Dendritic cell treated with granulocyte-macrophage colony-stimulating factor and Interleukin-4, amounts not matched to agents 40 ng/mL and 50 ng/mL, for 4 days (primary cell): ENCODE data around the gene MTREX.

ENCODE experiments used
- H3K27ac Mint-ChIP-seq: one replicate; pipeline ENCODE4 v1.8.0; 2022; ENCODE audit warnings: mild to moderate bottlenecking, mixed read lengths
- H3K27me3 Mint-ChIP-seq: one replicate; pipeline ENCODE4 v1.8.0; 2022; ENCODE audit warnings: mild to moderate bottlenecking, mixed read lengths
- H3K36me3 Mint-ChIP-seq: one replicate; pipeline ENCODE4 v1.8.0; 2022; ENCODE audit warnings: low read depth, mixed read lengths
- H3K4me1 Mint-ChIP-seq: one replicate; pipeline ENCODE4 v1.8.0; 2022; ENCODE audit warnings: low read depth, mixed read lengths
- H3K4me3 Mint-ChIP-seq: one replicate; pipeline ENCODE4 v1.8.0; 2022; ENCODE audit warnings: mild to moderate bottlenecking, moderate library complexity, mixed read lengths
- H3K9me3 Mint-ChIP-seq: one replicate; pipeline ENCODE4 v1.8.0; 2022; ENCODE audit warnings: mixed read lengths
- intact Hi-C: fragments of 100-400 bp; cut with micrococcal nuclease; formaldehyde crosslinking; loops from one replicate; pipeline ENCODE4 v1.15.0; 2022

MTREX gene

DNA sequence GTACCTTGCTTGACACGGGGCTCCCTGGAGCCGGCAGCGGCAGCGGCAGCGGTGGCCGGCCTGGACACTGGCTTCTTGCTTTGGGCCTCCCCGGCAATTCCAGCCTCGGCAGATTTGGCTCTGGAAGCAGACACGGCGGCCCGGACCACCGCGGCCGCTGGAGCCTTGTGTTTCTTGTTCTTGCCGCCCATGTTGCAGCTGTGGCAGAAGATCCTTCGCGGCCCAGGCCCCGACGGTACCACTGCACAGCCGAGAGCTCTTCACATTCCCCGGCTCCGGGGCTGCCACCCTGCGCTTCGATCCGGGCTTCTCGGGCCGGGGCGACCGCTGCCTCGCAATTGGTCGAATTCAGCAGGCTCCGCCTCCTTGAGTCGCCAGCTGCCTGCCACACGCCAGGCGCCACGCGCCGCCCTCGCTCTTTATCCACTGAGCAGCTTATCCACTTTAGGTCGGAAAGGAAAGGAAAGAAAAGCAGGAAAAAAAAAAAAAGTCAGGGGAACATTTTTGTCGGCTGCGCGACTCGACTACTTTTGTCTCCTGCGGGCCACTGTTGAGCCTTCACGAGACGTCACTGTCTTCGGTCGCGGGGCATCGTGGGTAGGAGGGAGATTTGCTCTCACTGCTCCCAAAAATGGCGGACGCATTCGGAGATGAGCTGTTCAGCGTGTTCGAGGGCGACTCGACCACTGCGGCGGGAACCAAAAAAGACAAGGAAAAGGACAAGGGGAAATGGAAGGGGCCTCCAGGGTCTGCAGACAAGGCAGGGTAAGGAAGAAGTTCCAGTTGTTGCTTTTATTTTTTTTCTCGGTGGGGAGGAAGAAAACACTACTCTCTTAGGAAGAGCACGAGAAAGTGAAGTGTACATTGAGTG is at the start of gene MTREX, which contains the start of gene DHX29:
TSS of gene MTREX (plus strand) at position 607 of the 871 bp plus-strand sequence. CDS start at position 632, 25 bp downstream.
TSS of gene DHX29 (minus strand) at position 312 of the 871 bp plus-strand sequence. CDS start at position 191, 121 bp downstream.
- peaks cover 28% of the 10 kb centered on the region for H3K4me1 Mint-ChIP-seq
- no peak within 1 kb of the TSS for H3K27ac Mint-ChIP-seq
- intact Hi-C loops: loop anchor here (5.0 to 10.0 kb wide), 2 partner anchors 135 to 1867 kb away; partner anchors contain the start of genes CDC20B and GPBP1
- H3K9me3 Mint-ChIP-seq: no peaks in the 10 kb centered on the region
- H3K4me3 Mint-ChIP-seq: no peak within 1 kb of the TSS
- peaks cover 15% of the 10 kb centered on the region for H3K36me3 Mint-ChIP-seq
- H3K27me3 Mint-ChIP-seq: no peaks in the 10 kb centered on the region

DNA sequence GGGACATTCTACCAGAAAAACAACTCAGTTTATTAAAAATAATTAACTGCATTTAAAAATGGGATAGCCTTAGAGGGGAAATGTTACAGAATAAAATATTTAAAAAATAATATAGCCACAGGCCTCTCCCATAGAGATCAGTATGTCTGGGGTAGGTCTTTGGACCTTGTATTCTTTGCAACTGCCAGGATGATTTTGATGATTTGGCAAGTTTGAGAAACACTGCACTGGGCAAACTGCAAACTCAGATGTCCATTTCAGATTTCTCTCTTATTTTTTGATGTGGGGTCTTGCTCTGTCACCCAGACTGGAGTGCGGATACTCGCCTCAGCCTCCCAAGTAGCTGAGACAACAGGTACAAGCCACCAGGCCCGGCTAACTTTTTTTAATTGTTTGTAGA is 49.5 kb upstream of the MTREX start:
- H3K4me1 Mint-ChIP-seq: no peaks in the 10 kb centered on the region
- peaks cover 77% of the 10 kb centered on the region for H3K36me3 Mint-ChIP-seq

DNA sequence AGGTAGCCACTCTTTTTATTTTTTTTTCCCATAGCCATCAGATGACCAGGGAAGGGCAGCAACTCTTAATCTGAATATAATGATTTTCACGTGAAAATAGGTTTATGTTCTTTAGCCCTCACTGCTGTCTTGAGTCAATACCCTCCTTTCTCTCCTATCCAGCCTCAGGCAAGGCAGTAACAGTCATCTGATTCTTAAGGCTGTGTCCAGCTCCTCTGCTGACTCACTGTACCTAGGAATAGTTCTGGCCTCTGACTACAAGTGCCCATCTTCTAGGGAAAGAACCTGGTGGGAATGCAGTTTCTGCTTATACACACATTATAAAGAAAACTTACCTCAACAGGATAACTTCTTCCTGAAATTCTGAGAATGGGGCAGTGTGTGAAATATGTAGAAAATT is 31.0 kb upstream of the MTREX start:
- no peaks in the 10 kb centered on the region for H3K4me1 Mint-ChIP-seq
- no peak overlapping the region for H3K4me3 Mint-ChIP-seq
- intact Hi-C loops: loop anchor here (10.0 kb wide), 1 partner anchor 688 kb away; no protein-coding TSS in a partner anchor
- H3K27me3 Mint-ChIP-seq: no peaks in the 10 kb centered on the region
- no peaks in the 10 kb centered on the region for H3K9me3 Mint-ChIP-seq
- peaks cover 86% of the 10 kb centered on the region for H3K36me3 Mint-ChIP-seq
- H3K27ac Mint-ChIP-seq: no peak overlapping the region

More for the DNA sequence above, 49.5 kb upstream of the MTREX start:
- Mint-ChIP-seq H3K9me3 (no peaks in the 10 kb centered on the region), H3K4me3 (no peak overlapping the region), H3K27ac (no peak overlapping the region), H3K27me3 (no peaks in the 10 kb centered on the region)
- intact Hi-C loops: no loop called here

DNA sequence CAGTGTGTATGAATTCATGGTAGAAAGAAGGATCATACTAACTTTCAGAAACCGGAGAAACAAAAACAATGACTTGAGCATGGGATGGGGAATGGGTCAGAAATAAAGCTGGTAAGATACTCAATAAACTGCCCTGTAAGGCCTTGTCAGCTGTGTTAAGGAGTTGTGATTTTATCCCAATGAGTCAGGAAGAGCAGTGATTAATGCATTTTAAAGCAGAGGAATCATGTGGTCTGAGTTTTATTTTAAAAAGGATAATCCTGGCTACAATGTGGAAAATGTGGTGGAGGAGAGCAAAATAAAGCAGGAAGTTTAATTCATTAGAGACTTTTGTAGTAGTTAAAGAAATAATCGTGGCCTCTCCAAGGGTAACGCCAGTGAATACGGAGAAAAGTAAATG is 29.0 kb upstream of the MTREX start:
- intact Hi-C loops: loop anchor here (10.0 kb wide), 1 partner anchor 686 kb away; no protein-coding TSS in a partner anchor
- no peaks in the 10 kb centered on the region for H3K9me3 Mint-ChIP-seq
- H3K4me1 Mint-ChIP-seq: no peaks in the 10 kb centered on the region
- H3K27ac Mint-ChIP-seq: no peak overlapping the region
- peaks cover 87% of the 10 kb centered on the region for H3K36me3 Mint-ChIP-seq
- no peaks in the 10 kb centered on the region for H3K27me3 Mint-ChIP-seq
- no peak overlapping the region for H3K4me3 Mint-ChIP-seq

DNA sequence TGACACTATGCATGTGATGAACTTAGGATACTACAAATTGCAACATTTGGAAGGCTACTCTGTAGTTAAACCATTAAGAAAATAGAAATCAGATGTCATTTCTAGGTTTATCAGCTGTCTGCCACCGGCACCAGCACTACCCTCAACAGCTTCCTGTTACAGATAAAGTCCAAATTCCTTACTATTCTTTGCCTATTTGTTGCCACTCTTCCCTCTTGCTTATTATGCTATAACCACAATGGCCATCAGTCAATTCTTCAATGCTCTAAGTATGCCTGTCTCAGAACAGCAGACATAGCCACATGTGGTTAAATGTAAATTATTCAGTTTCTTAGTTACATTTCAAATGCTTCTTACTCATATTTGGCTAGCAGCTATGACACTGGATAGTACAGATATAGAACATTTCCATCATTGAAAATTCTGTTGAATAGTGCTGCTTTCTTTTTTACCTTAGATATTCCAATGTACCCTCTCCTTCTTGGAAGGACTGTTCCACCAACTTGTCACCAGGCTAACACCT is 21.3 kb upstream of the MTREX start:
- H3K27ac Mint-ChIP-seq: no peak overlapping the region
- intact Hi-C loops: no loop called here
- no peaks in the 10 kb centered on the region for H3K27me3 Mint-ChIP-seq
- H3K4me3 Mint-ChIP-seq: no peak overlapping the region
- H3K9me3 Mint-ChIP-seq: no peaks in the 10 kb centered on the region
- H3K36me3 Mint-ChIP-seq: peaks cover 84% of the 10 kb centered on the region
- H3K4me1 Mint-ChIP-seq: no peaks in the 10 kb centered on the region

DNA sequence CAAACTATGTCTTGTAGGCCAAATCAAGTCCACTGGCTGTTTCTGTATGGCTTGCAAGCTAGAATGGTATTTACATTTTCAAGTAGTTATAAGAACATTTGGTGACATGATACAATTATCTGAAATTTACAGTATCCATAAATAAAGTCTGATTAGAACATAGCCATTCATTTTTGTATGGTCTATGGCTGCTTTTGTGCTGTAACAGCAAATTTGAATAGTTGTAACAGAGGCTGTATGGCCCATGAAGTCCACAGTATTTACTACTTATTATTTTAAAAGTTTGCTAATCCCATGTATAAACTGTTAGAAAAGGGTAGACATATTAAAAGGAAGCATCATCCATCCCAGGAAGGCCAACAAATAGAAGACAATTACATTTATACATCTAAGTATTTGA is 18.0 kb upstream of the MTREX start:
- Mint-ChIP-seq H3K36me3 (peaks cover 94% of the 10 kb centered on the region), H3K27me3 (no peaks in the 10 kb centered on the region), H3K4me3 (no peak overlapping the region), H3K9me3 (no peaks in the 10 kb centered on the region), H3K4me1 (no peaks in the 10 kb centered on the region), H3K27ac (no peak overlapping the region)
- intact Hi-C loops: no loop called here

DNA sequence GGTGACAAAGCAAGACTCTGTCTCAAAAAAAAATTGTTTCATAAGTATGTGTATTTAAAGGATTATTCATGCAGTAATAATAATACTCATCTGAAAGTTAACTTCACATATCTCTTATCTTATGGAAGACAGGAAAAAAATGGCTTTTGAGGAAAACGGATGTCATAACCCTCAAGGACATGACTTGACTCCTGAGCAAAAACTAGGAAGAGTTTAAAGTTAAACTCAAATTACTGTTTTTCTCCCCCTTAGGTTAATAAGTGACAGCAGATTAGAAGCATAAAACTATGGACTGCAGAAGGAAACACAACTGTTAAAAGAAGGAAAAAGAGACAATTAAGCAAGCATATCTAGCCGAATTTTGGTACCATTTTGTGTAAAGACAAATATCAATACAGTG is 16.8 kb upstream of the MTREX start:
- intact Hi-C loops: no loop called here
- Mint-ChIP-seq H3K9me3 (no peaks in the 10 kb centered on the region), H3K4me1 (no peaks in the 10 kb centered on the region), H3K27ac (no peak overlapping the region), H3K36me3 (peaks cover 94% of the 10 kb centered on the region), H3K27me3 (no peaks in the 10 kb centered on the region), H3K4me3 (no peak overlapping the region)

DNA sequence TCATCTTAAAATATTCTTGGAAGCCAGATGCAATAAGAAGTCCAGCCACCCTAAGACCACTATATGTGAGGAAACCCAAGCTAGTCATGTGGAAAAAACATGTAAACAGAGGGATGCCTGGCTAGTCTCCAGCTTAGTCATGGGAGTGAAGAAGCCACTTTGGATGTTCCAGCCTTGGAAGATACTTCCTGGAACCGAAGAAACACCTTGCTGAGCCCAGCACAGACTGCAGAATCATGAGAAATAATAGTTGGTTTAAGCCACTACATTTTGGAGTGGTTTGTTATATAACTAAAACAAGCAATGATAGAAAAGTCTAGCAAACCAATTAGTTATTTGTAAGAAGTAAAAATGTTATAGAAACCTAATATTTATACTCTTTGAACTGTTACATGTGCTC is 12.9 kb upstream of the MTREX start:
- Mint-ChIP-seq H3K4me1 (no peaks in the 10 kb centered on the region), H3K36me3 (peaks cover 86% of the 10 kb centered on the region), H3K9me3 (no peaks in the 10 kb centered on the region), H3K4me3 (no peak overlapping the region), H3K27me3 (no peaks in the 10 kb centered on the region), H3K27ac (no peak overlapping the region)
- intact Hi-C loops: no loop called here

DNA sequence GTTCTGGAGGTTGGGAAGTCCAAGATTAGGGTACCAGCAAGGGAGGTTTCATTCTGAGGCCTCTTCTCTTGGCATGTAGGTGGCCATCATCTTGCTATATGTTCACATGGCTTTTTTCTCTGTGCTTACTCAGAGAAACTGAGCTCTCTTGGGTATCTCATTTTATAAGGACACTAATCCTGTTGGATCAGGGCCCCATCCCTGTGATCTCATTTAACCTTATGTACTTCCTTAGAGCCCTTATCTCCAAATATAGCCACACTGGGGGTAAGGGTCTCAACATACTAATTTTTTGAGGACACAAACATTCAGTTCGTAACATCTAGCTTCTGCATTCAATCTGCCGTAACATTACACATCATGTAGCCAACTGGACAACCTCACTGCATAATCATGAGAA is 6.9 kb upstream of the MTREX start:
- Mint-ChIP-seq H3K4me3 (no peak overlapping the region), H3K27ac (no peak overlapping the region), H3K9me3 (no peaks in the 10 kb centered on the region), H3K36me3 (peaks cover 51% of the 10 kb centered on the region), H3K27me3 (no peaks in the 10 kb centered on the region), H3K4me1 (peaks cover 14% of the 10 kb centered on the region)
- intact Hi-C loops: loop anchor here (10.0 kb wide), 1 partner anchor 1874 kb away; the partner anchor contains the start of gene GPBP1

DNA sequence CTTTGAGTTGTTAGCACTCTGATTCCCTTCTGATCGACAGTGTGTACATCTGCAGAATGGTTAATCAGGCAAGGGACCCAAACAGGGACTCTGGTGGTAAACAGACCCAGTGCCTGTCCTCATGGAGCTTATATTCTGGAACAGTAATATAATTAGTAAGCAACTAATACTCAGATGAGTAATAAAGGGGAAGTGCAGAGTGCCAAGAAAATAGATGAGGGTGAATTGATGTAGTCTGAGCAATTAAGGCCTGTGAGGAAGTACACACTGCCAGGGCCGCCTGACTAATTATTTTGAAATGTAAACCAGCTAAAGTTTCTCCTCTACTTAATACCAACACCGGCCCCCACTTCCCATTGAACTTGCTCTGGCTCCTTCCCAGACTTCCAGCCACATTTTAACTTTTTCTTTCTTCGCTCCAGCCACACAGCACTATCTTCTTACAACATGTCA is 4.5 kb upstream of the MTREX start:
- no peaks in the 10 kb centered on the region for H3K9me3 Mint-ChIP-seq
- H3K27ac Mint-ChIP-seq: peak overlapping the region; percentile 89
- peak overlapping the region; percentile 41 for H3K4me3 Mint-ChIP-seq
- intact Hi-C loops: loop anchor here (10.0 kb wide), 1 partner anchor 1872 kb away; the partner anchor contains the start of gene GPBP1
- peaks cover 36% of the 10 kb centered on the region for H3K36me3 Mint-ChIP-seq
- H3K4me1 Mint-ChIP-seq: peaks cover 14% of the 10 kb centered on the region
- no peaks in the 10 kb centered on the region for H3K27me3 Mint-ChIP-seq

DNA sequence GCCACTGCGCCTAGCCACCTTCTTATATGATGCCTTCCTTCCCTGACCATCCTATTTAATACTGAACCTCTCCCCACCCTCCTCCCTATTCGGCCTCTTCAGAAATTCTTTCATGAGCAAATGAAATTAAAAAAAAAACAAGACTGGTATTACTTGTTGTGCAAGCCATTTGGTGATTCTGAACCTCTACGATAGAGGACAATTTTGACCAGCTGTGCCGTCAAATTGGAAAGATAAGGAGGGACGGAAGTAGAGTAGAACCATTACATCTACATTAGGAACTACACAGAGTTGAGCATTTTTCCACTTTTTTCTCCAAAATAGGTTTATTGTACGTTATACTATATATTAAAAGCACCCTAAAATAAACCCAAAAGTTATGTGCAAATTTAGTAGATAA is 3.2 kb upstream of the MTREX start:
- intact Hi-C loops: loop anchor here (10.0 kb wide), 1 partner anchor 1870 kb away; the partner anchor contains the start of gene GPBP1
- peak overlapping the region; percentile 89 for H3K27ac Mint-ChIP-seq

DNA sequence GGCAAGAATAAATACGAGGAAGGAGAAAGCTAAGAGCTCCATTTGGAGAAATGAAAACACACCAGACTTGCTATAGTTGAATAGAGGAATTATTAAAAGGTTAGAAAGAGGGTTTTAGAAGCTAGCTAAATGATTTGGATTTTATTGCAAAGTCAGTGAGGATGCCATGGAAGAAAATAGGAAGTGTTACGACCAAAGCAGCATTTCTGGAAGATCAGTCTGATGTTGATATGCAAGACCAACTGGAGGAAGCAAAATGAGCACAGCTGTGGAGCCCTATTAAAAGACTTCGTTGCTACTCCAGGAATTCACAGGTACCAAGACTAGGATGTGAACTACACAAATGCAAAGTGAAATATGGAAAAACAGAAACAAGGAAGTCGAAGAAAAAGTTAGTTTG is 2.4 kb upstream of the MTREX start:
- Mint-ChIP-seq H3K27me3 (no peaks in the 10 kb centered on the region), H3K9me3 (no peaks in the 10 kb centered on the region), H3K27ac (no peak overlapping the region), H3K4me3 (no peak overlapping the region), H3K36me3 (peaks cover 23% of the 10 kb centered on the region), H3K4me1 (peaks cover 14% of the 10 kb centered on the region)
- intact Hi-C loops: loop anchor here (5.0 to 10.0 kb wide), 2 partner anchors 133 to 1869 kb away; partner anchors contain the start of genes CDC20B and GPBP1

More for the DNA sequence above, 3.2 kb upstream of the MTREX start:
- Mint-ChIP-seq H3K4me1 (peaks cover 14% of the 10 kb centered on the region), H3K36me3 (peaks cover 27% of the 10 kb centered on the region), H3K9me3 (no peaks in the 10 kb centered on the region), H3K27me3 (no peaks in the 10 kb centered on the region), H3K4me3 (no peak overlapping the region)

DNA sequence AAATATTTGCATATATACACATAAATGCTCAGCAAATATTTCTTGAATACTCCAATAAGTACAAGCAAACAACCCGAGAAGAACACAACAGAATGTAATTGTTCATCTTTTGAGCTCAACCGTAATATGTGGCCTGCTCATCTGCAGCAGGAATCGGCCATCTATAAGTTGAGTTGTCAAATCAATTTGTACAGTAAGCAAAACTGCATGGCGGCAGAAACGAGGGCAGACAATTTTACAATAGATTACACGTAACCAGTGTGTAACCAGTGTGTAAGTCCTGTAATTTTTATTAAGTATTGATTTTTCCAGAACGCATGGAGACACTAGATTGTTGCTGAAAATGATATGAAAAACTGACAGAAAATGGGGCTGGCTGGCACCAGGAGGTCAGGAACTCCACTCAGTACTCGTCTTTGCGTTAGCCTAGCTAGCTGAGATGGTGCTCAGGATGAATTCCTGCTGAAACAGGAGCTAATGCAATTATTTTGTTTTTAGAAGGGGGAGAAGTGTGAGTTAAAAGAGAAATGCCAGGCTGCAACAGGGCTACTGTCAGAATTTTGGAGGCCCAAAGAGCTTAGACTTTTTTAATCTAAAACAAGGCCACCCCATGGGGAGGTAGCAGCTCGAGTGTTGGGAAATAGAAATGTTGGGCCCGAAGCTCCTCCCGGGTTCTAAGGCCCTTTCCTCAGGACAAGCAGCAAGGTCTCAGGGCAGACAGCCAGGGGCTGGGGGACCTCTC is 977 bp upstream of the MTREX start:
- H3K4me1 Mint-ChIP-seq: peaks cover 20% of the 10 kb centered on the region
- intact Hi-C loops: loop anchor here (5.0 to 10.0 kb wide), 2 partner anchors 135 to 1868 kb away; partner anchors contain the start of genes CDC20B and GPBP1
- no peak overlapping the region for H3K27ac Mint-ChIP-seq
- peaks cover 22% of the 10 kb centered on the region for H3K36me3 Mint-ChIP-seq
- H3K27me3 Mint-ChIP-seq: no peaks in the 10 kb centered on the region
- H3K9me3 Mint-ChIP-seq: no peaks in the 10 kb centered on the region
- no peak overlapping the region for H3K4me3 Mint-ChIP-seq
